K562 (cell line): ENCODE data around the gene ODF4. TPM values are rescaled to one million over a fixed set of nuclear protein-coding genes. Genes with fewer than 3 reads are reported as not detected.

Source experiments
- ERF ChIP-seq: fragments of 450-650 bp; formaldehyde crosslinking; IDR thresholded peaks from 2 replicates; pipeline ENCODE4 v1.4.0; 2020; ENCODE audit warnings: mild to moderate bottlenecking, mixed read lengths
- GABPA ChIP-seq: fragments of 200-800 bp; sonication (Bioruptor generic); conservative IDR thresholded peaks from 2 replicates; pipeline ENCODE4 v1.6.1; 2016; ENCODE audit warnings: low read depth, missing genetic modification characterization, missing compliant biosample characterization
- L3MBTL2 ChIP-seq: fragments of 450-650 bp; IDR thresholded peaks from 2 replicates; pipeline ENCODE4 v1.6.1; 2016; ENCODE audit warnings: mild to moderate bottlenecking, moderate library complexity
- MAZ ChIP-seq, 2 experiments: fragments of 450-650 bp in 1 of 2; sonication (generic) in 1 of 2; formaldehyde crosslinking; IDR thresholded peaks in 1 of 2; conservative IDR thresholded peaks in 1 of 2; 2 replicates each; pipeline versions ENCODE4 v1.4.0 to v1.5.0; 2020; ENCODE audit warnings: mild to moderate bottlenecking in 1 of 2, missing genetic modification reagents in 1 of 2
- NR4A1 ChIP-seq, 2 experiments: fragments of 250-450 bp in 1 of 2; fragments of 450-650 bp in 1 of 2; sonication (Bioruptor Pico) in 1 of 2; IDR thresholded peaks; 2 replicates each; pipeline versions ENCODE4 v1.4.0 to v1.6.1; 2016 to 2020; ENCODE audit warnings: mild to moderate bottlenecking in 2 of 2, missing compliant biosample characterization in 1 of 2, missing genetic modification characterization in 1 of 2, moderate library complexity in 1 of 2
- POLR2G ChIP-seq: fragments of 200-400 bp; formaldehyde crosslinking; IDR thresholded peaks from 2 replicates; pipeline ENCODE4 v1.6.1; 2017; ENCODE audit warnings: low read depth, mild to moderate bottlenecking, antibody characterized with exemption, low read length, moderate library complexity
- RBFOX2 ChIP-seq: fragments of 200-400 bp; formaldehyde crosslinking; IDR thresholded peaks from 2 replicates; pipeline ENCODE4 v1.6.1; 2017; ENCODE audit warnings: low read depth, mild to moderate bottlenecking, low read length, moderate library complexity
- RFX1 ChIP-seq: fragments of 450-650 bp; IDR thresholded peaks from 2 replicates; pipeline ENCODE4 v1.6.1; 2016; ENCODE audit warnings: mild to moderate bottlenecking, moderate library complexity
- SNIP1 ChIP-seq: fragments of 450-650 bp; IDR thresholded peaks from 2 replicates; pipeline ENCODE4 v1.7.1; 2017; ENCODE audit warnings: low read depth, mild to moderate bottlenecking
- WHSC1 ChIP-seq: IDR thresholded peaks from one replicate; pipeline ENCODE4 v1.6.1; 2012; ENCODE audit warnings: low read length, control low read depth, inconsistent platforms
- ZBTB34 ChIP-seq: fragments of 250-450 bp; sonication (Bioruptor Pico); IDR thresholded peaks from 2 replicates; pipeline ENCODE4 v1.8.0; 2021; ENCODE audit warnings: mild to moderate bottlenecking, moderate library complexity
- ZBTB9 ChIP-seq: fragments of 450-650 bp; formaldehyde crosslinking; IDR thresholded peaks from 2 replicates; pipeline ENCODE4 v1.4.0; 2020; ENCODE audit warnings: mild to moderate bottlenecking, moderate library complexity
- ZFX ChIP-seq: sonication (generic); formaldehyde crosslinking; IDR thresholded peaks from 2 replicates; pipeline ENCODE4 v1.8.0; 2022; ENCODE audit warnings: mild to moderate bottlenecking, missing genetic modification reagents, moderate library complexity
- polyA plus RNA-seq, 8 experiments: library from polyadenylated mRNA; depleted of rRNA in 4 of 8; stranded (reverse) in 5 of 8; unstranded in 3 of 8; fragments of >200 nt; fragmentation: Nextera tagmentation in 2 of 8; fragmentation: Illumina TruSeq in 1 of 8; extraction: Ambion mirVana in 2 of 8; extraction: Trizol in 1 of 8; gene quantifications; 2 replicates each; pipeline versions ENCODE4 v1.2.1 to v1.2.3, GENCODE V29; 2011 to 2014; ENCODE audit warnings: inconsistent platforms in 1 of 8, missing spikeins in 1 of 8
- total RNA-seq, 7 experiments: library from RNA; depleted of rRNA in 6 of 7; stranded (reverse); fragments of >200 nt in 6 of 7; fragmentation: Illumina TruSeq in 2 of 7; extraction: Trizol in 2 of 7; gene quantifications; 2 replicates each; pipeline versions ENCODE4 v1.2.1 to v1.2.3, GENCODE V29; 2011 to 2021; ENCODE audit warnings: low replicate concordance in 1 of 7
- TF ChIP-seq, protein P1 (sequence below), 2 experiments: IDR thresholded peaks; 2 replicates each; pipeline ENCODE4 v1.6.1; 2012; ENCODE audit warnings: improper control_type of control experiment in 2 of 2, low read depth in 2 of 2, low read length in 2 of 2, borderline replicate concordance in 1 of 2
- TF ChIP-seq, protein P2 (sequence below), 2 experiments: IDR thresholded peaks; 2 replicates each; pipeline ENCODE4 v1.6.1; 2011; ENCODE audit warnings: borderline replicate concordance in 1 of 2, control low read depth in 1 of 2, low read depth in 1 of 2, low read length in 1 of 2, mild to moderate bottlenecking in 1 of 2, mixed read lengths in 1 of 2, moderate library complexity in 1 of 2; ENCODE audit not compliant: insufficient read depth in 1 of 2, insufficient read length in 1 of 2, poor library complexity in 1 of 2, severe bottlenecking in 1 of 2; ENCODE audit errors: extremely low read depth in 1 of 2

Gene ODF4
- total and polyA plus RNA-seq, 9 of the 15 experiments (the other 6 are each of a cell fraction or from before 2014, with no cell fraction given) = not detected

DNA sequence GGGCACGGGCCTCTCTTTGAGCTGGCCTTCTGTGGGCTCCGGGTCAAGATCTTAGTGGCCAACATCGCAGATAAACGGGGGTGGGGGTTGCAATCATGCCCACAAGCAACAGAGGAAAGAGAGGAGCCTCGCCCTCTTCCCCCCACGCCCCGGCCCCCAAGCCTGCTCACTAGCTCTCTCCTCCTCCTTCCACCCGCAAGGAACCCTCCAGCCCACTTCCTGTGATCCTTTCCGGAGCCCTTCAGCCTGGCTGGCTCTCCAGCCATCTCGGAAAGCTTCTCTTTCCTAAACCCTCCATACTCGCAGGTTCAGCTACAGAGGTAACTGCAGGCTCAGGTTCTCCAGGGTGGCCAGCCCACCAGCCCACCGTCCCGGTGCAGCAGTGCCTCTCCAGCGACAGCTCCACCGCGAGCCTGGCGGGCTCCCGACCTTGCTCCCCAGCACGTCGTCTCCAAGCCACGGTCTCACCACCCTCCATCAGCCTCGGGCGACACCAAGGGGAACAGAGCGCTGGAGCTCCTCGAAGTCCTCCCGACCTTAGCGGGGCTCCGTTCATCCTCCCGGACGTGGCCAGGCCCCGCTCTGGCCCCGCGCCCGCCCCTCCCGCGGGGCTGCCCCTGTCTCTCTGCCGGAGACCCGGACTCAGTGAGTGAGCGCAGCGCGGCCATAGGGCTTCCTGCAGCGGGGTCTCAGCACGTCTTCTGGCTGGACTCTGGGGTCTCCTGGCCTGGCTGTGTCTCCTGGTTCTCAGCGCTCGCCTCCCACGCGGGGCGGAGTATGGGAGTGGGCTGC is 12.9 kb upstream of the ODF4 start (continued):
- 0 out of 4 replicates have a peak, but pooled peaks of 1 of the 2 experiments have one; percentile 25 for TF ChIP-seq MAZ (CRISPR knock-in tag; conservative IDR thresholded peaks at IDR 0.05 in 1 of 2, IDR thresholded peaks at IDR 0.05 in 1 of 2)
- TF ChIP-seq ZBTB9 (CRISPR knock-in tag) = peak; percentile 67; the same call in 1 of the 2 replicates
- TF ChIP-seq SNIP1 = peak; percentile 31; the same call in 1 of the 2 replicates
- TF ChIP-seq RFX1 = no peak
- TF ChIP-seq NR4A1 (CRISPR knock-in tag; IDR thresholded peaks at IDR 0.05) = no peak
- no peak for TF ChIP-seq NR4A1 (tag; IDR thresholded peaks at IDR 0.05)
- TF ChIP-seq, protein P1, sequence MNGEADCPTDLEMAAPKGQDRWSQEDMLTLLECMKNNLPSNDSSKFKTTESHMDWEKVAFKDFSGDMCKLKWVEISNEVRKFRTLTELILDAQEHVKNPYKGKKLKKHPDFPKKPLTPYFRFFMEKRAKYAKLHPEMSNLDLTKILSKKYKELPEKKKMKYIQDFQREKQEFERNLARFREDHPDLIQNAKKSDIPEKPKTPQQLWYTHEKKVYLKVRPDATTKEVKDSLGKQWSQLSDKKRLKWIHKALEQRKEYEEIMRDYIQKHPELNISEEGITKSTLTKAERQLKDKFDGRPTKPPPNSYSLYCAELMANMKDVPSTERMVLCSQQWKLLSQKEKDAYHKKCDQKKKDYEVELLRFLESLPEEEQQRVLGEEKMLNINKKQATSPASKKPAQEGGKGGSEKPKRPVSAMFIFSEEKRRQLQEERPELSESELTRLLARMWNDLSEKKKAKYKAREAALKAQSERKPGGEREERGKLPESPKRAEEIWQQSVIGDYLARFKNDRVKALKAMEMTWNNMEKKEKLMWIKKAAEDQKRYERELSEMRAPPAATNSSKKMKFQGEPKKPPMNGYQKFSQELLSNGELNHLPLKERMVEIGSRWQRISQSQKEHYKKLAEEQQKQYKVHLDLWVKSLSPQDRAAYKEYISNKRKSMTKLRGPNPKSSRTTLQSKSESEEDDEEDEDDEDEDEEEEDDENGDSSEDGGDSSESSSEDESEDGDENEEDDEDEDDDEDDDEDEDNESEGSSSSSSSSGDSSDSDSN (IDR thresholded peaks at IDR 0.05; ENCODE audit: borderline replicate concordance in 1 of 2, low read depth in 2 of 2, low read length in 2 of 2) = 0 out of 4 replicates have a peak, but pooled peaks of 1 of the 2 experiments have one; percentile 53
- no peak for TF ChIP-seq ZFX (CRISPR knock-in tag)
- TF ChIP-seq RBFOX2 = peak; percentile 50
- peak; percentile 44; the same call in 1 of the 2 replicates for TF ChIP-seq POLR2G
- TF ChIP-seq GABPA = peak; percentile 57
- no peak for TF ChIP-seq WHSC1
- TF ChIP-seq ERF = 0 out of 2 replicates have a peak, but pooled peaks have one; percentile 63
- TF ChIP-seq, protein P2, sequence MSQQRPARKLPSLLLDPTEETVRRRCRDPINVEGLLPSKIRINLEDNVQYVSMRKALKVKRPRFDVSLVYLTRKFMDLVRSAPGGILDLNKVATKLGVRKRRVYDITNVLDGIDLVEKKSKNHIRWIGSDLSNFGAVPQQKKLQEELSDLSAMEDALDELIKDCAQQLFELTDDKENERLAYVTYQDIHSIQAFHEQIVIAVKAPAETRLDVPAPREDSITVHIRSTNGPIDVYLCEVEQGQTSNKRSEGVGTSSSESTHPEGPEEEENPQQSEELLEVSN (IDR thresholded peaks at IDR 0.05; ENCODE audit: borderline replicate concordance in 1 of 2, extremely low read depth in 1 of 2, insufficient read depth in 1 of 2, insufficient read length in 1 of 2, low read depth in 1 of 2, low read length in 1 of 2, poor library complexity in 1 of 2, severe bottlenecking in 1 of 2) = peak in 1 of 2 experiments; percentile 23
- no peak for TF ChIP-seq ZBTB34 (CRISPR knock-in tag)
- TF ChIP-seq L3MBTL2 = peak; percentile 48; the same call in 1 of the 2 replicates
